GM18870 (cell line): ENCODE results near the gene KCNG2.

Source experiments
- ATAC-seq: cut with Tn5 transposase; IDR thresholded peaks from one replicate; pipeline ENCODE4 v1.9.1; 2021; ENCODE audit warnings: moderate library complexity; ENCODE audit not compliant: unreplicated experiment

Gene KCNG2

GRCh38 chr18:79798346-79798998 is 734 bp downstream of the KCNG2 start:
- ATAC-seq = no peak

GRCh38 chr18:79798999-79799370 is 1.2 kb downstream of the KCNG2 start:
- ATAC-seq = no peak

GRCh38 chr18:79799619-79800370 is 2.1 kb downstream of the KCNG2 start:
- no peak for ATAC-seq

GRCh38 chr18:79800371-79801180 is 2.8 kb downstream of the KCNG2 start:
- ATAC-seq = no peak

GRCh38 chr18:79801217-79801616 is 3.5 kb downstream of the KCNG2 start:
- ATAC-seq = no peak

- no peak for ATAC-seq
Measured at GRCh38 chr18:79801641-79802040, 3.9 kb downstream of the KCNG2 start.

- ATAC-seq = no peak
Measured at GRCh38 chr18:79802298-79802697, 4.6 kb downstream of the KCNG2 start.

- no peak for ATAC-seq
Measured at GRCh38 chr18:79803611-79804051, 5.9 kb downstream of the KCNG2 start.

GRCh38 chr18:79804130-79804787 is 6.5 kb downstream of the KCNG2 start:
- ATAC-seq = no peak

- ATAC-seq = no peak
Measured at GRCh38 chr18:79805211-79805887, 7.6 kb downstream of the KCNG2 start.

GRCh38 chr18:79805926-79806487 is 8.3 kb downstream of the KCNG2 start:
- no peak for ATAC-seq

GRCh38 chr18:79806976-79807841 is 9.5 kb downstream of the KCNG2 start:
- no peak for ATAC-seq

- ATAC-seq = no peak
Measured at GRCh38 chr18:79809482-79810192, 11.9 kb downstream of the KCNG2 start.

- no peak for ATAC-seq
Measured at GRCh38 chr18:79812052-79812451, 14.3 kb downstream of the KCNG2 start.

GRCh38 chr18:79814373-79814772 is 16.6 kb downstream of the KCNG2 start:
- ATAC-seq = no peak

GRCh38 chr18:79815657-79816056 is 17.9 kb downstream of the KCNG2 start:
- no peak for ATAC-seq

- ATAC-seq = no peak
Measured at GRCh38 chr18:79816092-79816491, 18.4 kb downstream of the KCNG2 start.

- ATAC-seq = no peak
Measured at GRCh38 chr18:79816981-79817606, 19.4 kb downstream of the KCNG2 start.
